NCI-H1105 treated with DMSO at 0.1 percent for 48 hours (cell line): Measurements from ENCODE around the gene MRPS10.
A peak's percentile ranks its signal among the peaks of the same experiment; 100 is the strongest.

ENCODE experiments used
- DNase-seq: peaks from one replicate; lab custom pipeline; 2025; lab: John Stamatoyannopoulos, UW

MRPS10 gene

GRCh38 chr6:42217519-42218367, at the start of gene MRPS10:
MRPS10 (minus strand) TSS chr6:42217861; CDS start chr6:42217849, 12 bp downstream.
- DNase-seq, result peak; percentile 96

GRCh38 chr6:42266538-42266937, 48.9 kb upstream of the MRPS10 start:
- DNase-seq, result no peak

- no peak for DNase-seq
Measured at GRCh38 chr6:42264852-42265390, 47.3 kb upstream of the MRPS10 start.

GRCh38 chr6:42264162-42264851, 46.6 kb upstream of the MRPS10 start:
- DNase-seq, result no peak

DNA sequence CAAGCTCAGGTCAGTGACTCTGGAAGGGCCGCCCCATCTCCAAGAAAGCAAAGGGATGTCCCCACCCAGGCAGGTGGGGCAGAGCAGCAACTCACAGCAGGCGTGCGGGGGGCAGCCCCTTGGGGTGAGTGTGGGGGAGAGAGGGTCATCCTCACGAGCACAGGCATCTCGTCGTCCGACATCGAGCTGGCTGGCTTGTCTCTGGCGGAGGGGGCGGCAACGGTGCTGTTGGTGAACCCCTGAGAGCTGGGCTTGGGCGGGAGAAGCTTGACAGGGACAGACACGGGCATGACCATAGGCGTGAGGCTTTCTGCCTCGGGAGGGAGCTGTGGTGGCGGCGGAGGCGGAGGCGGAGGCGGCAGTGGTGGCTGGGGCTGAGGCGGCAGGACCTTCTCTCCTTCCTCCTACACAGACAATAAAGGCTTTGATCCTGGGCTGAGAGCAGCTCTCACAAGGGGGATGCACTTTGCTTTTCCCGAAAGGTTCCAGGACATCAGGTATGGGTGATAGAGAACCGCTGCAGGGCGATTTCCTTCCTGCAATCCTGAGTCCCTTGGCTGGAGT, 45.6 kb upstream of the MRPS10 start:
- DNase-seq, result no peak

GRCh38 chr6:42260972-42261371, 43.3 kb upstream of the MRPS10 start:
- DNase-seq, result no peak

- no peak for DNase-seq
Measured at GRCh38 chr6:42260396-42260888, 42.8 kb upstream of the MRPS10 start.

DNA sequence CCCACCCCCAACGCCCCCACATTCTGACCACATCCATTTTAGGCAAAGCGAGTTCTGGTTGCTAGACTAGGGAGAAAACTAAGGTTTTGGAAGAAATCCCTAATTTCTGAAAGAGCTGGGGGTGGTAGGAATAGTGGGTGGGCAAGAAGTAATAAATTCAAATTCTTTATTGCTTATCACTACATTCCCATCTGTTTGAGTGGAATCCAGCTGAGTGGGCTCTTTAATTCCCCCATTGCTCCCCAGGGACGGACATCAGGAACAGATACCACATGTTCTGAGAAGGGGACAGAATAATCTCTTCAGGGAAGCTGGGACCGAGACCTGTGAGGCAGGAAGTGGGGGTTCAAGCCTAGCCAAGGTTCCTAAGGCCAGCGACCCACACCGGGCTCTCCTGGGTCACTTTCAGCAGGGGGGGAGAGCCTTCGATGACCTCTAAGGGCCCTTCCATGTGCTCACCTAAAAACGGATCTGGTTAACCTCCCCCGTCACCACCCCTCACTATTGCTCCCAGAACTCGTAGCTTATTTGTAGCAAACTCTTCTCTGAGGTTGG, 42.3 kb upstream of the MRPS10 start:
- DNase-seq, result no peak

GRCh38 chr6:42259286-42259685, 41.6 kb upstream of the MRPS10 start:
- no peak for DNase-seq

DNA sequence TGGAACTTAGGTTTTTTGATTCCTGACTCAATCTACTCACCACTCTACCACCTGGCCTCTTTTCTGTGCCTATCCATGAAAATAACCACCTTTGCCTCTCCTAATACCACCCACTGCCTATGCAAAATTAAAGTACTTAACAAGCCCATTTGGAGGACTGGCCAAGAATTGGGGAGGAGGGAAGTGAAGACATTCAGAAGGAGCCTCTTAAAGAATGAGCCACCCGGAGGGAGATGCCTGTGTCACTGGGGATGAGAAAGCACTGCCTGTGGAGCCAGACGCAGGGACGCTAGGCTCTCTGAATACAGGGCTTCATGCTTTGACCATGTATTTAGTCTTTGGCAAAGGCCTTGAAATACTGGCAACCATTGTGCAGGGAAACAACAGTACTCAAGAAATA, 40.0 kb upstream of the MRPS10 start:
- DNase-seq, result no peak

GRCh38 chr6:42257063-42257462, 39.4 kb upstream of the MRPS10 start:
- no peak for DNase-seq

- DNase-seq, result no peak
Measured at GRCh38 chr6:42255050-42255449, 37.4 kb upstream of the MRPS10 start.

DNA sequence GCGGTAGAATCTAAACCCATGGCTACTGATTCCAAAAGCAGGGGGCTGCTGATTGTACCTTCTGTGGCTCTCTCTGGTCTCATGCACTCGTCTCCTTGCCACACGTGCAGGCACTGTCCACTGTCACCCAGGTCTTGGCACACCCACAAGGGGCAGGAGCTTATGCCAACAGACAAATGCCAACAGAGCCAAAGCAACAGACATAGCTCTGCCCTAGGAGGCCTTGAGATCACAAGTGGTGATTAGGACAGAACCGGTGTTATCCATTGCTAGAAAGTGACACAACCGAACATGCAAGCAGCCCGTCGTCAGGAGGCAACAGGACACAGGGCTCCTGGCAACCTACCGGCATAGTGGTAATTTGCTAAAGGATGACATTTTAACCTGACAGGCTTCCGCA, 36.8 kb upstream of the MRPS10 start:
- DNase-seq, result no peak

DNA sequence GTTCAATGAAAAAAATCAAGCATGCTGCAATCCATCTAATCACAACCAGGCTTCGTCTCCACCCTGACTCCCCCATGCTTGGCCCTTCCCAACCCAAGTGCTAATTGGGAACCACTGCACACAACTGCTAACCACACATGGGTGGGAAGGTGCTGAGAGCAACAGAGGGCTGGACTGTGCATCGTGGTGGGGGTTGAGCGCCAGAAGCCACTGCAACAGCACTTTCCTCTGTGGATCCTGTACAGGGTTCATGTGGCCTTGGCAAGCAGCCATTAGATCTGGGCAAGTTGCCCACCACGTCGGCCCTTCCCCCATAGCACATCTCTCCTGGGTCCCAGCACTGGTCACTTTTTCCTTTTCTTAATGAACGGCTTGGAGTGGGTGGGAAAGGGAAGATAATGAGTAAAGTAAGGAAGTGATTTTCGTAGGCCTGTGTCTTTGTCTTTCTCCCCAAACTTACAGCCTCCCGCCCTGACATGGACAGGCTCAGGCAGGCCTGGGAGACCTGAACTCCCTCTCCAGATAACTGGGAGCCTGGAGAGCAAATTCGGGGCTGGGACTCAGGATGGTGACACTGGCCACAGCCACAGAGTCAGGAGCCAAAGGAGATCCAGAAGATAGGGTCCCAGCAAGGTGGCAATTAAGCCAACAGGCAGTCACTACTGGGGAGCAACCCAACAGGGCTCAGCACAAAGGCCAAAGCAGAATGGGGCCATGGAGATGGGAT, 34.4 kb upstream of the MRPS10 start:
- peak; percentile 82 for DNase-seq

GRCh38 chr6:42251500-42251899, 33.8 kb upstream of the MRPS10 start:
- no peak for DNase-seq

GRCh38 chr6:42250274-42250931, 32.7 kb upstream of the MRPS10 start:
- peak; percentile 48 for DNase-seq

- no peak for DNase-seq
Measured at GRCh38 chr6:42249279-42249678, 31.6 kb upstream of the MRPS10 start.

GRCh38 chr6:42243046-42243445, 25.4 kb upstream of the MRPS10 start:
- DNase-seq, result no peak

- no peak for DNase-seq
Measured at GRCh38 chr6:42241915-42242314, 24.3 kb upstream of the MRPS10 start.

- no peak for DNase-seq
Measured at GRCh38 chr6:42239736-42240375, 22.2 kb upstream of the MRPS10 start.

DNA sequence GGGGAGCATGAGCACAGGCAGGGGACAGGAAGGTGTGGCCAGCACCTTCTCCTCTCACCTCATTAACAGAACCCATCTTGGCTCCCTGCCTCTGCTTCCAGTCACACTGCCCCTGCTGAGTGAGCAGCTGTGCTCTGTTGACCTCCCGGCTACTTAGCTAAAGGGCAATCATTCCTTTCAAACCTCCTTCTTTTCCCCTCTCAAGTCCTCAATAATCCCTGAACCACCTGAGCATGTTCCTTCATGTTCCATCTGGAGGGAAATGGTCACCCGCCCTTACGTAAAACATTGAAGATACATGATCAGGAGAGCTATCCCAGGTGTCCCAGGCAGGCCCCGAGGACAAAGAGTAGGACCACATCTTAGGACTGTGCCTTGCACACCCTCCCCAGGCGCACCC, 21.7 kb upstream of the MRPS10 start:
- DNase-seq, result no peak
